Endothelial cell of umbilical vein (primary cell): ENCODE results near the gene TLR4. TPM values are rescaled to one million over a fixed set of nuclear protein-coding genes. Genes with fewer than 3 reads are reported as not detected.

Experiments
- BruUV-seq: library from RNA; stranded (reverse); fragments of 400-500 nt; replicated peaks from 2 replicates; lab custom pipeline; 2021; lab: Mats Ljungman, UMichigan
- CTCF ChIA-PET: fragments of 300-600, 350-600 bp; sonication (Branson Sonifier 250); formaldehyde crosslinking; loops from one replicate; lab custom pipeline; 2021; ENCODE audit warnings: antibody characterized with exemption, inconsistent platforms; lab: Charles Lee
- POLR2A ChIA-PET: fragments of 300-600, 350-600 bp; sonication (Branson Sonifier 250); formaldehyde crosslinking; loops from one replicate; lab custom pipeline; 2021; ENCODE audit warnings: antibody characterized with exemption, inconsistent platforms; lab: Charles Lee
- DNase-seq: peaks from one replicate; pipeline ENCODE4 v3.0.0-alpha.2; 2011; ENCODE audit warnings: low read depth, low spot score
- FAIRE-seq: peaks from 2 replicates; lab custom pipeline; 2011; peaks lifted over from hg19 to GRCh38; lab: Jason Lieb, UNC
- H2AFZ ChIP-seq: 2 replicates; pipeline ENCODE4 v1.6.0; 2012; ENCODE audit warnings: low read depth, low read length, control low read depth, inconsistent platforms
- H3K27ac ChIP-seq: 2 replicates; pipeline ENCODE4 v1.5.1; 2011; ENCODE audit warnings: low read depth, mild to moderate bottlenecking, control low read depth, low read length, moderate library complexity; ENCODE audit not compliant: insufficient read depth
- H3K27me3 ChIP-seq, 2 experiments: 2 replicates each; pipeline versions ENCODE4 v1.6.0 to v1.6.1; 2011; ENCODE audit warnings: low read length in 2 of 2, mixed read lengths in 1 of 2; ENCODE audit not compliant: control insufficient read depth in 2 of 2, insufficient read depth in 2 of 2
- H3K36me3 ChIP-seq, 2 experiments: 2 replicates in 1 of 2; 3 replicates in 1 of 2; pipeline ENCODE4 v1.5.1; 2011; ENCODE audit warnings: low read length in 2 of 2, mild to moderate bottlenecking in 1 of 2, moderate library complexity in 1 of 2; ENCODE audit not compliant: control insufficient read depth in 2 of 2, insufficient read depth in 2 of 2; ENCODE audit errors: extremely low read depth in 1 of 2
- H3K4me1 ChIP-seq: 3 replicates; pipeline ENCODE4 v1.5.1; 2011; ENCODE audit warnings: mild to moderate bottlenecking, low read length; ENCODE audit not compliant: control insufficient read depth, insufficient read depth; ENCODE audit errors: extremely low read depth
- H3K4me2 ChIP-seq: 2 replicates; pipeline ENCODE4 v1.6.1; 2011; ENCODE audit warnings: low read length, control low read depth, mixed read lengths; ENCODE audit not compliant: insufficient read depth
- H3K4me3 ChIP-seq, 3 experiments: fragments of 200-600 bp in 1 of 3; sonication (generic), shearing (Covaris generic) in 1 of 3; replicated peaks in 1 of 3; 2 replicates each; pipeline ENCODE4 v1.5.1; 2011 to 2016; ENCODE audit warnings: control low read depth in 3 of 3, low read length in 3 of 3, mild to moderate bottlenecking in 2 of 3, inconsistent platforms in 1 of 3, low read depth in 1 of 3, moderate library complexity in 1 of 3; ENCODE audit not compliant: insufficient read depth in 1 of 3
- H3K79me2 ChIP-seq: 2 replicates; pipeline ENCODE4 v1.6.0; 2012; ENCODE audit warnings: low read length, inconsistent platforms; ENCODE audit not compliant: control insufficient read depth, insufficient read depth
- H3K9ac ChIP-seq: replicated peaks from 2 replicates; pipeline ENCODE3; 2011; ENCODE audit warnings: low read length, control low read depth; ENCODE audit not compliant: insufficient read depth; ENCODE audit errors: extremely low read depth
- H3K9me1 ChIP-seq: replicated peaks from 3 replicates; pipeline ENCODE4 v1.6.0; 2011; ENCODE audit warnings: mild to moderate bottlenecking, low read length; ENCODE audit not compliant: control insufficient read depth, insufficient read depth; ENCODE audit errors: extremely low read depth
- H3K9me3 ChIP-seq: replicated peaks from 2 replicates; pipeline ENCODE4 v1.5.1; 2012; ENCODE audit warnings: low read length, inconsistent platforms; ENCODE audit not compliant: control insufficient read depth, insufficient read depth
- H4K20me1 ChIP-seq: replicated peaks from 2 replicates; pipeline ENCODE3; 2011; ENCODE audit warnings: mild to moderate bottlenecking, low read length; ENCODE audit not compliant: control insufficient read depth, insufficient read depth; ENCODE audit errors: extremely low read depth
- CTCF ChIP-seq, 2 donors: IDR thresholded peaks; 1 replicate in 1 of 2; 2 replicates in 1 of 2; pipeline ENCODE4 v1.5.1; 2011; ENCODE audit warnings: low read length in 2 of 2, mild to moderate bottlenecking in 2 of 2, moderate library complexity in 2 of 2, control low read depth in 1 of 2, inconsistent platforms in 1 of 2, low read depth in 1 of 2; ENCODE audit not compliant: insufficient read depth in 1 of 2; ENCODE audit errors: extremely low read depth in 1 of 2
- EZH2 ChIP-seq: IDR thresholded peaks from 2 replicates; pipeline ENCODE4 v1.6.1; 2012; ENCODE audit warnings: borderline replicate concordance, low read depth, mild to moderate bottlenecking, moderate library complexity, low read length, inconsistent platforms; ENCODE audit not compliant: severe bottlenecking
- FOS ChIP-seq: IDR thresholded peaks from 2 replicates; pipeline ENCODE4 v1.6.1; 2011; ENCODE audit warnings: mild to moderate bottlenecking, low read length, moderate library complexity, borderline replicate concordance; ENCODE audit not compliant: insufficient read depth
- GATA2 ChIP-seq: IDR thresholded peaks from 2 replicates; pipeline ENCODE4 v1.7.0; 2011; ENCODE audit warnings: low read depth, mild to moderate bottlenecking, moderate library complexity, mixed read lengths, low read length; ENCODE audit not compliant: insufficient read length, insufficient read depth
- JUN ChIP-seq: IDR thresholded peaks from 2 replicates; pipeline ENCODE4 v1.6.1; 2011; ENCODE audit warnings: borderline replicate concordance, low read depth; ENCODE audit not compliant: insufficient read length, insufficient read depth
- MAX ChIP-seq: IDR thresholded peaks from 2 replicates; pipeline ENCODE4 v1.6.1; 2011; ENCODE audit not compliant: insufficient read depth, insufficient read length
- MYC ChIP-seq: IDR thresholded peaks from one replicate; pipeline ENCODE4 v1.6.1; 2011; ENCODE audit warnings: mild to moderate bottlenecking, low read depth, low read length
- POLR2A ChIP-seq: IDR thresholded peaks from 2 replicates; pipeline ENCODE4 v1.6.1; 2012; ENCODE audit warnings: low read depth, mild to moderate bottlenecking, control low read depth, low read length
- POLR2AphosphoS5 ChIP-seq: IDR thresholded peaks from 2 replicates; pipeline ENCODE4 v1.6.1; 2012; ENCODE audit warnings: low read depth, mild to moderate bottlenecking, control low read depth, low read length, moderate library complexity; ENCODE audit not compliant: insufficient read depth
- dilution Hi-C: fragments of 300-500 bp; cut with MboI; formaldehyde crosslinking; loops from one replicate; pipeline ENCODE4 v1.15.0; 2019; ENCODE audit warnings: low sequenced_read_pairs; ENCODE audit not compliant: extremely low pct_ligation_motif_present
- intact Hi-C: fragments of 100-400 bp; cut with micrococcal nuclease; formaldehyde crosslinking; loops from one replicate; pipeline ENCODE4 v1.10.0; 2022
- polyA plus RNA-seq, 4 experiments: library from polyadenylated mRNA; depleted of rRNA in 3 of 4; stranded (reverse) in 3 of 4; unstranded in 1 of 4; fragments of >200 nt; gene quantifications; 2 replicates each; pipeline versions ENCODE4 v1.2.1 to v1.2.3, GENCODE V29; 2011 to 2012; ENCODE audit warnings: missing spikeins in 1 of 4
- total RNA-seq: library from RNA; stranded (reverse); gene quantifications from 2 replicates; pipeline ENCODE4 v1.2.3, GENCODE V29; 2021

The TLR4 gene
- total and polyA plus RNA-seq, 2 donors (not counting 3 experiments of a cell fraction or from before 2014, with no cell fraction given) = 18.2 to 38.6 TPM

GRCh38 chr9:117718701-117719100 is 14.5 kb downstream of the TLR4 start:
- DNase-seq (no peak), FAIRE-seq (no peak)
- H3K9me1 ChIP-seq = no peaks in the 10 kb centered on the region
- H4K20me1 ChIP-seq = peaks cover 3% of the 10 kb centered on the region
- H2AFZ ChIP-seq = no peak overlapping the region
- H3K4me1 ChIP-seq = peaks cover 28% of the 10 kb centered on the region
- peaks cover 7 to 19% of the 10 kb centered on the region in 2 experiments for H3K36me3 ChIP-seq
- H3K79me2 ChIP-seq = peaks cover 2% of the 10 kb centered on the region
- no peak overlapping the region for H3K27ac ChIP-seq
- no peak overlapping the region for H3K4me3 ChIP-seq
- no peak overlapping the region for H3K4me2 ChIP-seq
- H3K9ac ChIP-seq = no peak overlapping the region
- no peaks in the 10 kb centered on the region for H3K9me3 ChIP-seq
- dilution Hi-C loops (no loop called here), intact Hi-C loops (loop anchor here (5.0 kb wide), 1 partner anchor 41 kb away; no protein-coding TSS in a partner anchor)
- no TSS peak for BruUV-seq
- ChIA-PET POLR2A (no interaction called here), CTCF (no interaction called here)
- H3K27me3 ChIP-seq = no peaks in the 10 kb centered on the region
- no peak for TF ChIP-seq FOS
- TF ChIP-seq EZH2 = no peak
- TF ChIP-seq CTCF (IDR thresholded peaks at IDR 0.05; ENCODE audit: extremely low read depth in 1 of 2, insufficient read depth in 1 of 2, low read depth in 1 of 2, low read length in 2 of 2) = no peak
- no peak for TF ChIP-seq POLR2AphosphoS5
- no peak for TF ChIP-seq POLR2A
- TF ChIP-seq JUN = no peak
- no peak for TF ChIP-seq MAX
- TF ChIP-seq MYC = no peak
- TF ChIP-seq GATA2 = no peak
